H1 (cell line): Measurements from ENCODE around the gene KSR2.

Source experiments
- CEBPB ChIP-seq: IDR thresholded peaks from 2 replicates; pipeline ENCODE4 v1.6.1; 2012; ENCODE audit warnings: low read depth, low read length
- CHD2 ChIP-seq: IDR thresholded peaks from 2 replicates; pipeline ENCODE4 v1.6.1; 2012; ENCODE audit warnings: low read length, improper control_type of control experiment
- CTCF ChIP-seq, 3 experiments: IDR thresholded peaks; 1 replicate in 2 of 3; 2 replicates in 1 of 3; pipeline versions ENCODE4 v1.5.1 to v1.6.1; 2011; ENCODE audit warnings: low read length in 3 of 3, mild to moderate bottlenecking in 3 of 3, inconsistent platforms in 2 of 3, low read depth in 1 of 3, moderate library complexity in 1 of 3; ENCODE audit not compliant: insufficient read depth in 1 of 3; ENCODE audit errors: control extremely low read depth in 1 of 3
- HDAC6 ChIP-seq: IDR thresholded peaks from one replicate; pipeline ENCODE4 v1.7.1; 2012; ENCODE audit warnings: low read depth, mild to moderate bottlenecking, inconsistent platforms, low read length, moderate library complexity
- JUN ChIP-seq: IDR thresholded peaks from 2 replicates; pipeline ENCODE4 v1.6.1; 2011; ENCODE audit warnings: low read depth, mild to moderate bottlenecking, improper control_type of control experiment, low read length
- JUND ChIP-seq: IDR thresholded peaks from 2 replicates; pipeline ENCODE4 v1.6.1; 2011; ENCODE audit warnings: mild to moderate bottlenecking, improper control_type of control experiment, low read length
- RBBP5 ChIP-seq: IDR thresholded peaks from 2 replicates; pipeline ENCODE4 v1.7.1; 2012; ENCODE audit warnings: low read depth, mild to moderate bottlenecking, inconsistent platforms, low read length, moderate library complexity, borderline replicate concordance
- TCF12 ChIP-seq: IDR thresholded peaks from 2 replicates; pipeline ENCODE4 v1.6.1; 2011; ENCODE audit warnings: low read depth, mild to moderate bottlenecking, low read length
- USF2 ChIP-seq: IDR thresholded peaks from 2 replicates; pipeline ENCODE4 v1.6.1; 2011; ENCODE audit warnings: low read length, improper control_type of control experiment

- TF ChIP-seq CEBPB (no peak), USF2 (no peak), JUN (no peak), HDAC6 (no peak), JUND (no peak), RBBP5 (no peak), CHD2 (no peak), TCF12 (no peak), CTCF (IDR thresholded peaks at IDR 0.05; ENCODE audit: control extremely low read depth in 1 of 3, insufficient read depth in 1 of 3, low read depth in 1 of 3, low read length in 3 of 3) (no peak)
Measured at GRCh38 chr12:117525766-117526165, 443.0 kb downstream of the KSR2 start.
